Heart left ventricle (tissue), 16 donors: ENCODE data around the gene TUBA4A. TPM values are rescaled to one million over a fixed set of nuclear protein-coding genes. Genes with fewer than 3 reads are reported as not detected.

Experiments
- ATAC-seq, 4 donors: fragments of 200-7000 bp; cut with Tn5 transposase; one replicate each; pipeline ENCODE4 v1.9.1; 2020 to 2022; ENCODE audit warnings: moderate library complexity in 4 of 4, mild to moderate bottlenecking in 3 of 4, moderate number of reproducible peaks in 1 of 4
- DNase-seq, 5 donors: peaks; one replicate each; pipeline ENCODE4 v3.0.0-alpha.2; 2020
- H3K27ac ChIP-seq, 12 donors: fragments of 200-600 bp; sonication (generic) in 4 of 12; one replicate each; pipeline versions ENCODE4 v1.5.0 to v1.8.0; 2016 to 2022; ENCODE audit warnings: mild to moderate bottlenecking in 2 of 12
- H3K27me3 ChIP-seq, 9 donors: fragments of 200-600 bp; sonication (generic) in 2 of 9; one replicate each; pipeline versions ENCODE4 v1.5.1 to v1.8.0; 2016 to 2022; ENCODE audit warnings: mild to moderate bottlenecking in 3 of 9
- H3K36me3 ChIP-seq, 9 donors: fragments of 200-600 bp; sonication (generic) in 2 of 9; one replicate each; pipeline versions ENCODE4 v1.5.0 to v1.8.0; 2018 to 2022; ENCODE audit warnings: mild to moderate bottlenecking in 2 of 9
- H3K4me1 ChIP-seq, 12 donors: fragments of 200-600 bp; sonication (generic) in 4 of 12; one replicate each; pipeline versions ENCODE4 v1.5.0 to v1.8.0; 2016 to 2022; ENCODE audit warnings: mild to moderate bottlenecking in 3 of 12
- H3K4me3 ChIP-seq, 12 donors: fragments of 200-600 bp; sonication (generic) in 4 of 12; one replicate each; pipeline versions ENCODE4 v1.5.0 to v1.8.0; 2017 to 2022; ENCODE audit warnings: mild to moderate bottlenecking in 9 of 12, moderate library complexity in 4 of 12
- H3K9me3 ChIP-seq, 12 donors: fragments of 200-600 bp; sonication (generic) in 4 of 12; one replicate each; pipeline versions ENCODE4 v1.5.0 to v1.8.0; 2016 to 2022; ENCODE audit warnings: mild to moderate bottlenecking in 1 of 12
- CTCF ChIP-seq, 12 donors: fragments of 200-600 bp; sonication (generic) in 4 of 12; IDR thresholded peaks; one replicate each; pipeline versions ENCODE4 v1.5.0 to v1.8.0; 2018 to 2022; ENCODE audit warnings: antibody characterized with exemption in 12 of 12, mild to moderate bottlenecking in 5 of 12
- POLR2A ChIP-seq, 2 donors: fragments of 450-650 bp; IDR thresholded peaks; one replicate each; pipeline ENCODE4 v1.6.1; 2017; ENCODE audit warnings: antibody characterized with exemption in 2 of 2, mild to moderate bottlenecking in 2 of 2, moderate library complexity in 2 of 2
- WGBS, 4 donors: extraction: QIAGEN DNeasy Blood & Tissue Kit in 2 of 4; methylation state at CpG; one replicate each; pipeline versions ENCODE4 v1.1.5 to v1.1.7; 2013 to 2018; 5-methylcytosine and 5-hydroxymethylcytosine counted together
- intact Hi-C, 10 donors: fragments of 100-400 bp; cut with DNase I; formaldehyde crosslinking; loops; one replicate each; pipeline versions ENCODE4 v1.11.1 to v1.14.2; 2022
- polyA plus RNA-seq, 2 donors: library from polyadenylated mRNA; stranded (reverse); fragments of 200-250 nt; gene quantifications; one replicate each; pipeline ENCODE4 v1.2.3, GENCODE V29; 2013
- total RNA-seq, 9 donors: library from RNA; depleted of rRNA in 2 of 9; stranded (reverse); fragments of >200 nt in 2 of 9; fragmentation: NEBNext Ultra II Directional in 3 of 9; extraction: Animal tissue kit (Norgen Biotek cat#: 25700) in 3 of 9; gene quantifications; one replicate each; pipeline versions ENCODE4 v1.1.0 to v1.2.4, GENCODE V29; 2016 to 2023
- donor health status: ischemic (EF 13 %, LVEDD 7.1; RV severe dilation, severe dysfunction).
- donor health status: healthy with polysubstance abuse.
- donor health status: DM: no; HTN: yes; CAD: no.
- donor health status: DM: no; HTN: no; CAD: no.
- donor health status: ischemic (EF 25% LVEDD 6.9; RV normal size, moderate dysfunction).
- donor health status: ischemic (EF 25% LVEDD 5.7; RV mildly dilated, moderate dysfunction).
- donor health status: healthy.
- donor health status: DM: yes; HTN: yes; CAD: no.
- donor health status: ischemic (EF 35%, LVEDD 5.7; RV mildly dilated, moderate dysfunction).
- donor health status: nonischemic (EF 11% LVEDD 7.7; RV severe dilation, severe dysfunction).
- donor health status: DM: yes; HTN: yes; CAD: no.
- donor health status: PGD.
- donor health status: ischemic (EF 29% LVEDD 5.4; RV normal size, mild dysfunction).
- donor health status: nonischemic (EF 23%, LVEDD 6.1; RV moderate dilation, normal function).

The TUBA4A gene
- total and polyA plus RNA-seq, 11 donors = 137 to 381 (median 193) TPM

- DNase-seq (peak in 1 of 5 donors; percentile 5), ATAC-seq (no peak)
- Histone ChIP-seq H3K4me1 (peaks cover 0 to 21% (median 9%) of the 10 kb centered on the region in 12 donors), H3K27me3 (no peaks in the 10 kb centered on the region), H3K36me3 (no peaks in the 10 kb centered on the region), H3K27ac (no peak overlapping the region), H3K4me3 (no peak overlapping the region), H3K9me3 (no peaks in the 10 kb centered on the region)
- intact Hi-C loops = no loop called here
- WGBS, 4 donors = 70 to 77% (median 72%) methylated on average over 2 of the region's 2 CpGs
- no peak for TF ChIP-seq POLR2A (IDR thresholded peaks at IDR 0.05)
- no peak for TF ChIP-seq CTCF (IDR thresholded peaks at IDR 0.05)
Observed at GRCh38 chr2:219271021-219271420, 17.3 kb upstream of the TUBA4A start.

- ATAC-seq = no peak
- H3K4me1 ChIP-seq = peaks cover 0 to 21% (median 9%) of the 10 kb centered on the region in 12 donors
- no peaks in the 10 kb centered on the region for H3K27me3 ChIP-seq
- no peak overlapping the region for H3K4me3 ChIP-seq
- peak overlapping the region in 1 of 12 donors; percentile 14 for H3K27ac ChIP-seq
- peak in 1 of 5 donors; percentile 4 for DNase-seq
- no peaks in the 10 kb centered on the region for H3K9me3 ChIP-seq
- intact Hi-C loops = no loop called here
- H3K36me3 ChIP-seq = no peaks in the 10 kb centered on the region
- WGBS, 4 donors = 72 to 94% (median 91%) methylated on average over 5 of the region's 5 CpGs
- TF ChIP-seq POLR2A (IDR thresholded peaks at IDR 0.05) (no peak), CTCF (IDR thresholded peaks at IDR 0.05) (no peak)
Observed at GRCh38 chr2:219270055-219270372, 16.3 kb upstream of the TUBA4A start.

GRCh38 chr2:219269362-219270054, 15.8 kb upstream of the TUBA4A start:
- intact Hi-C loops = no loop called here
- H3K9me3 ChIP-seq = no peaks in the 10 kb centered on the region
- DNase-seq (peak in 3 of 5 donors; percentile 55 to 69 (median 56)), ATAC-seq (peak in 3 of 4 donors; percentile 44 to 72 (median 70))
- 44 to 61% (median 48%) methylated on average over 6 to 8 of the region's 8 CpGs for WGBS, 4 donors
- H3K4me1 ChIP-seq = peaks cover 0 to 21% (median 7%) of the 10 kb centered on the region in 12 donors
- H3K27me3 ChIP-seq = no peaks in the 10 kb centered on the region
- H3K27ac ChIP-seq = peak overlapping the region in 4 of 12 donors; percentile 8 to 47 (median 26)
- H3K36me3 ChIP-seq = no peaks in the 10 kb centered on the region
- TF ChIP-seq CTCF (IDR thresholded peaks at IDR 0.05) = no peak
- TF ChIP-seq POLR2A (IDR thresholded peaks at IDR 0.05) = no peak
- H3K4me3 ChIP-seq = no peak overlapping the region

GRCh38 chr2:219268294-219268693, 14.6 kb upstream of the TUBA4A start:
- H3K4me3 ChIP-seq = no peak overlapping the region
- peaks cover 0 to 12% (median 0%) of the 10 kb centered on the region in 12 donors for H3K4me1 ChIP-seq
- DNase-seq (no peak), ATAC-seq (no peak)
- H3K9me3 ChIP-seq = no peaks in the 10 kb centered on the region
- no peak for TF ChIP-seq CTCF (IDR thresholded peaks at IDR 0.05)
- no peak for TF ChIP-seq POLR2A (IDR thresholded peaks at IDR 0.05)
- no peaks in the 10 kb centered on the region for H3K27me3 ChIP-seq
- H3K36me3 ChIP-seq = no peaks in the 10 kb centered on the region
- intact Hi-C loops = no loop called here
- 84 to 86% (median 85%) methylated on average over 2 of the region's 2 CpGs for WGBS, 4 donors
- H3K27ac ChIP-seq = no peak overlapping the region
